AG09309 (cell line): Measurements from ENCODE around the gene TCF4.
A peak's percentile ranks its signal among the peaks of the same experiment; 100 is the strongest.

Experiments used
- DNase-seq: peaks from one replicate; pipeline ENCODE4 v3.0.0-alpha.2; 2010; ENCODE audit warnings: low read depth
- H3K4me3 ChIP-seq: 2 replicates; pipeline ENCODE4 v1.5.1; 2011; ENCODE audit warnings: mild to moderate bottlenecking, low read depth, low read length, moderate library complexity; ENCODE audit not compliant: control insufficient read depth
- CTCF ChIP-seq: IDR thresholded peaks from 2 replicates; pipeline ENCODE4 v1.5.1; 2011; ENCODE audit warnings: mild to moderate bottlenecking, low read depth, low read length, inconsistent platforms; ENCODE audit not compliant: insufficient read depth, control insufficient read depth; ENCODE audit errors: missing control alignments

Gene TCF4

DNA sequence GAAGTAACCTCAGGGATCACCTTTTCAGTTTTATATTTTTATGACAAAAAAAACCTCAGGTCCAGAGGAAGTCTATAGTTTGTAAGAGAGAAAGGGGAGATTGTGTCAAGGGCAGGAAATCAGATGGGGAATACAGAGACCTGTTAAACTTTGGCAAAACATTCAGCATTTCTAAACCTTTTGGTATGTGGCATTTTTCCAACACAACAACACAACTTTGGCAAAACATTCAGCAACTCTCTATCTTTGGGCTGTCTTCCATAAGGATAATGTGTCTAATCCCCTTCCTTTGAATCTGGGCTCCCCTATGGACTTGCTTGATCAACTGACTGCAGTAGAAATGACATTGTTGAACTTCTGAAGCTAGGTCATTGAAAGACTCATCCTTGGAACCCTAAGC, 408.2 kb downstream of the TCF4 start:
- DNase-seq: peak; percentile 5
- no peak for TF ChIP-seq CTCF

DNA sequence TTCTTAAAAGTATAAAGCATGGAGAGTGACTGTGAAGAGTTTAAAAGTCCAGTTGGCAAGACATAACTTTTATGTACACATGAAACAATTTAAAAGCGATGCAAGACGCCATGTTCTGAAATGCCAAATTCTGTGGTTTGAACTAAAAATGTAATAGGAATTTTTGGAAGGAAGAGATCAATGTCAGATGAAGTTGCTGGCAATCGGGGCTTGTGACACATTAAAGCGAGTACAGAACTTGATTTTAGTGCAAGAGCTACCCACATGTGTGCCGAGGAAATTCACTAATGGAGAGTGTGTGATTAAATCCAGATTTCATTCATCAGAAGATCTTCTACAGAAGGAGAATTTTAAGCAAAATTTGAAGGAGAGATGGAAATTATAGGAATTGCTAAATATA, 408.6 kb downstream of the TCF4 start:
- H3K4me3 ChIP-seq: no peak overlapping the region
- no peak for TF ChIP-seq CTCF

More for the DNA sequence above, 408.2 kb downstream of the TCF4 start:
- H3K4me3 ChIP-seq: no peak overlapping the region

DNA sequence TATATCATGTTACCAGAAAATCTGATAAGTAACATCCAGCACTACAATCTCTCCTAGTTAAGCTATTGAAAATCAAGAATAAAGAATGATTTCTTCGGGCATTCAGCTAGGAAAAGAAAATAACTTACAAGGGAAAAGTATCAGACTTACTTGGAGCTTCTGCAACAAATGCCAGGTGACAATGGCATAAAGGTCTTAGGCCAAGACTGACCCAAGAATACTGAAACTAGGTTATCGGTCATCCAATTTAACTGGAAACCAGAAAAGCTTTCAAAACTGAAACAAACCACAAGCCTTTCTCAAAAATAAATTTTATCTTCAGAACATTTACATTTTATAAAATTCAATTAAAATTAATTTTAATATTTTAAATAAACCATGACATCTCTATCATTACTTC, 414.7 kb downstream of the TCF4 start:
- no peak for DNase-seq
- no peak overlapping the region for H3K4me3 ChIP-seq
- no peak for TF ChIP-seq CTCF

More for the DNA sequence above, 408.6 kb downstream of the TCF4 start:
- DNase-seq: no peak
